Memory B cell (primary cell): ENCODE measurements around the gene LAMTOR4.
A peak's percentile ranks its signal among the peaks of the same experiment; 100 is the strongest.

Experiments used
- ATAC-seq: fragments of 150-1000 bp; cut with Tn5 transposase; 2 replicates; pipeline ENCODE4 v1.10.0; 2021; ENCODE audit warnings: low read depth, mild to moderate bottlenecking, moderate library complexity
- DNase-seq, 2 donors: peaks; one replicate each; pipeline ENCODE4 v3.0.0; 2022; ENCODE audit warnings: low spot score in 2 of 2
- H3K27ac Mint-ChIP-seq: one replicate; pipeline ENCODE4 v1.8.0; 2022; ENCODE audit warnings: mild to moderate bottlenecking, moderate library complexity, mixed read lengths
- H3K27me3 Mint-ChIP-seq: one replicate; pipeline ENCODE4 v1.8.0; 2022; ENCODE audit warnings: mixed read lengths
- H3K36me3 Mint-ChIP-seq: one replicate; pipeline ENCODE4 v1.8.0; 2022; ENCODE audit warnings: mild to moderate bottlenecking, mixed read lengths
- H3K4me1 Mint-ChIP-seq: one replicate; pipeline ENCODE4 v1.8.0; 2022; ENCODE audit warnings: mixed read lengths
- H3K4me3 Mint-ChIP-seq: one replicate; pipeline ENCODE4 v1.8.0; 2022; ENCODE audit warnings: mild to moderate bottlenecking, moderate library complexity, mixed read lengths
- H3K9me3 Mint-ChIP-seq: one replicate; pipeline ENCODE4 v1.8.0; 2022; ENCODE audit warnings: mixed read lengths

LAMTOR4 gene

DNA sequence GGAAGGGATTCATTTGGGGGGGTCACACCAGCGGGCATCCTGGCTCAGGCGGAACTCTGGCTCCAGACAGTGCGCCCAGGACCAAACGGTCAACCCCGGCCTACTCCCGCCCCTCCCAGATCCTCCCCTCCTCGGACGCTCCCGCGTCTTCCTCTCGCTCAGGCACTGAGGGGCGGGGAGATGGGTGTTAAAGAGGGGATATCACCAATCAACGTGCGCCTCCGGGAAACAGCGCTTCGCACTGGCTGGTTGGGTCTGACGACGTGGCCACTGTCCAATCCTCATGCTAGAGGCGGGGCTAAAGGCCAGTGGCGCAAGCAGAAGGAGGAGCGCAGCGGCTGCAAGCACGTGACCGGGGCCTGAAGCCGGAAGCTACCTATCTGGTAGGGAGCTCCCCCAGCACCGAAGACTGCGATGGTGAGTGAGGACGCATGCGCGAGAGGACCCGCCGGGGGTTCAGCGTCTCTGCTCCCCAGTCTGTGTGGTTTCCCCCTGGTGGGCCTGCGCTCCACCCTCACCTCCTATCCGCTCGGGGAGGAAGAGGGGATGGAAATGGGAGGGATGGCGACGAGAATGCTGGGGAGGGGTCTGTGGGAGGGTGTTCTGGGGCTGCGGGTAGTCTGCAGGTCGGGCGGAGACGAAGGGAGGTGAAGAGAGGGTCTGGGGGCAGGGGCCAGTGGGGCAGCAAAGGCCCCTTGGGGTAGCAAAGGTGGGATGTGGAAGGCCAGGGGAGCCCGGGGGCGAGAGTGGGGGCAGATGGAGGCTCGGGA lies at the start of gene LAMTOR4:
Gene LAMTOR4 (plus strand): TSS at position 360 of the 770 bp plus-strand sequence. CDS start 55 bp downstream, at position 415.
- H3K27me3 Mint-ChIP-seq = no peaks in the 10 kb centered on the region
- peak; percentile 87 to 96 for DNase-seq
- H3K36me3 Mint-ChIP-seq = peaks cover 10% of the 10 kb centered on the region
- H3K4me1 Mint-ChIP-seq = peaks cover 24% of the 10 kb centered on the region
- peak within 1 kb of the TSS; percentile 95 for H3K27ac Mint-ChIP-seq
- H3K4me3 Mint-ChIP-seq = peak within 1 kb of the TSS; percentile 98
- H3K9me3 Mint-ChIP-seq = no peaks in the 10 kb centered on the region
- peak; percentile 92 for ATAC-seq

- Mint-ChIP-seq H3K27ac (peak overlapping the region; percentile 97), H3K36me3 (peaks cover 30% of the 10 kb centered on the region), H3K4me1 (peaks cover 31% of the 10 kb centered on the region), H3K27me3 (no peaks in the 10 kb centered on the region), H3K9me3 (no peaks in the 10 kb centered on the region), H3K4me3 (peak overlapping the region; percentile 82)
- DNase-seq = no peak
- no peak for ATAC-seq
Observed at GRCh38 chr7:100099452-100099851, 49.3 kb upstream of the LAMTOR4 start.

DNA sequence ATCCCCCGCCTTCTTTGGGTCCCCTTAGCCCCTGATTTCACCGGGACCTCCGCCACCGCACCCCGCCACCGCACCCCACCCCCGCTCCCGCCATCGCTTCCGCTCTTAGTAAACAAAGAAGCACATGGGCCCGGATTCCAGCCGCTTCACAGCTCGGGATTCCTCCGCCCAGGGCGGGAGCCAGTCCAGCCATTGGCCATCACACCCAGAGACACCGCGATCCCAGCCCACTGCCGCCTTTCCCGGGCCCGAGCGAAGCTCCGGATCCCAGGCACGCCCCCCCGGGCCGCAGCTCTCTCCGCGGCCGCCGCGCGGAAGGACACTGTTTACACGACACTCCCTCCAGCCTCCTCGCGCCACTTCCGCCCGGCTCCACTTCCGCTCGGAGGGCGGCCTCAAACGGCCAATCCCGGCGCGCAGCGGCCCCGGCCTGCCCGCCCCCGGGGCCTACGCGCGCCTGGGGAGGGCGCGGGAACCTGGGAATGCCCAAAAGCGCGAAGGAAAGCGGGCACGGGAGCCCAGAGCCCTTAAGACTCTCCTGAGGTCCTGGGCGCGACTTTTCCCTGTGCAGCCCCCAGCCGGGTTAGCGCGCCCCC lies 48.2 kb upstream of the LAMTOR4 start:
- no peaks in the 10 kb centered on the region for H3K27me3 Mint-ChIP-seq
- peak overlapping the region; percentile 82 for H3K4me3 Mint-ChIP-seq
- H3K9me3 Mint-ChIP-seq = no peaks in the 10 kb centered on the region
- peaks cover 31% of the 10 kb centered on the region for H3K4me1 Mint-ChIP-seq
- DNase-seq (peak; percentile 89 to 93), ATAC-seq (peak; percentile 76)
- H3K27ac Mint-ChIP-seq = peak overlapping the region; percentile 97
- peaks cover 30% of the 10 kb centered on the region for H3K36me3 Mint-ChIP-seq

GRCh38 chr7:100101016-100101862 lies 47.5 kb upstream of the LAMTOR4 start, which contains the start of the genes AP4M1 and MCM7:
AP4M1 (plus strand) TSS chr7:100101643; CDS start chr7:100101715, 72 bp downstream.
MCM7 (minus strand) TSS chr7:100101397; CDS start chr7:100101294, 103 bp downstream.
- peak within 1 kb of the TSS; percentile 97 for H3K27ac Mint-ChIP-seq
- H3K36me3 Mint-ChIP-seq = peaks cover 26% of the 10 kb centered on the region
- peaks cover 29% of the 10 kb centered on the region for H3K4me1 Mint-ChIP-seq
- no peaks in the 10 kb centered on the region for H3K27me3 Mint-ChIP-seq
- no peaks in the 10 kb centered on the region for H3K9me3 Mint-ChIP-seq
- H3K4me3 Mint-ChIP-seq = peak within 1 kb of the TSS; percentile 82
- peak; percentile 84 for ATAC-seq
- DNase-seq = peak; percentile 91 to 96

DNA sequence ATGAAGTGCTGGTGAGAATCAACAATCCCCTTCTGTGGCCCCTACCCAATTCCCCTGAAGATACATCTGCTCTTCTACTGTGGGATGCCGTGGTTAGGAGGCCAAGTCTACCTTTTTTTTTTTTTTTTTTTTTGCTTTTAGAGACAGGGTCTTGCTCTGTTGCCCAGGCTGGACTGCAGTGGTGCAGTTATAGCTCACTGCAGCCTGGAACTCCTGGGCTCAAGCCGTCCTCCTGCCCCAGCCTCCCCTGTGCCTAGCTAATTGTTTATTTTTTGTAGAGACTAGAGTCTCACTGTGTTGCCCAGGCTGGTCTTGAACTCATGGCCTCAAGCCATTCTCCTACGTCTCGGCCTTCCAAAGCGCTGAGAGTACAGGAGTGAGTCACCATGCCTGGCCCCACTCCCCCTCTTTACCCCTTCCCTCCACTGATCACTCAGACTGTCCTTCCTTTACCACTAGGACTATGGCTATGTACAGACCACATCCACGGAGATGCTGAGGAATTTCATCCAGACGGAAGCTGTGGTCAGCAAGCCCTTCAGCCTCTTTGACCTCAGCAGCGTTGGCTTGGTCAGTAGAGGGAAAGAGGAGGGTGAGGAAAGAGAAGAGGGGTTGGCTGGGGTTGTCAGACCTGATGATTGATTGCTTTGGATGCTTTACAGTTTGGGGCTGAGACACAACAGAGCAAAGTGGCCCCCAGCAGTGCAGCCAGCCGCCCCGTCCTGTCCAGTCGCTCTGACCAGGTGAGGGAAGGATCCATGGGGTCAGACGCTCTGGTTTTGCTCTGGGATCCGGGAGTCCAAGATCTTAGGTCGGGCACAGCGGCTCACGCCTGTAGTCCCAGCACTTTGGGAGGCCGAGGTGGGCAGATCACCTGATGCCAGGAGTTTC lies 45.5 kb upstream of the LAMTOR4 start:
- peak overlapping the region; percentile 79 for H3K4me3 Mint-ChIP-seq
- H3K9me3 Mint-ChIP-seq = no peaks in the 10 kb centered on the region
- H3K27ac Mint-ChIP-seq = peak overlapping the region; percentile 97
- peaks cover 24% of the 10 kb centered on the region for H3K36me3 Mint-ChIP-seq
- H3K27me3 Mint-ChIP-seq = no peaks in the 10 kb centered on the region
- H3K4me1 Mint-ChIP-seq = peaks cover 24% of the 10 kb centered on the region
- ATAC-seq (no peak), DNase-seq (no peak)

GRCh38 chr7:100105534-100105933 lies 43.2 kb upstream of the LAMTOR4 start:
- DNase-seq (no peak), ATAC-seq (no peak)
- no peak overlapping the region for H3K27ac Mint-ChIP-seq
- no peak overlapping the region for H3K4me3 Mint-ChIP-seq
- H3K9me3 Mint-ChIP-seq = no peaks in the 10 kb centered on the region
- H3K27me3 Mint-ChIP-seq = no peaks in the 10 kb centered on the region
- peaks cover 18% of the 10 kb centered on the region for H3K36me3 Mint-ChIP-seq
- H3K4me1 Mint-ChIP-seq = peaks cover 8% of the 10 kb centered on the region

DNA sequence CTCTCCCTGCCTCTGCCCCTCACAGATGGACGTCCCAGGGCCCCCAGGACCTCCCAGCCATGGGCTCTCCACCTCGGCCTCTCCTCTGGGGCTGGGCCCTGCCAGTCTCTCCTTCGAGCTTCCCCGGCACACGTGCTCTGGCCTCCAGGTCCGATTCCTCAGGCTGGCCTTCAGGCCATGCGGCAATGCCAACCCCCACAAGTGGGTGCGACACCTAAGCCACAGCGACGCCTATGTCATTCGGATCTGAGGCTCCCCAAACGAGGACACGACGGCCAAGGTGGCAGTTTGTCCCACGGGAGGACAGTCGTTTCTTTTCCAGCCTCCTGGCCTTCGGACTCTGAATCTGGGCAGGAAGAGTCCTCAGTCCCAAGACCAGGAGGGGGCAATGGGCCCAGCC lies 42.1 kb upstream of the LAMTOR4 start:
- Mint-ChIP-seq H3K27me3 (no peaks in the 10 kb centered on the region), H3K4me1 (peaks cover 8% of the 10 kb centered on the region), H3K4me3 (no peak overlapping the region), H3K9me3 (no peaks in the 10 kb centered on the region), H3K27ac (no peak overlapping the region), H3K36me3 (peaks cover 21% of the 10 kb centered on the region)
- ATAC-seq = no peak
- DNase-seq = no peak

- no peaks in the 10 kb centered on the region for H3K9me3 Mint-ChIP-seq
- peaks cover 21% of the 10 kb centered on the region for H3K36me3 Mint-ChIP-seq
- no peak overlapping the region for H3K27ac Mint-ChIP-seq
- H3K4me1 Mint-ChIP-seq = peaks cover 8% of the 10 kb centered on the region
- H3K27me3 Mint-ChIP-seq = no peaks in the 10 kb centered on the region
- ATAC-seq = no peak
- no peak for DNase-seq
- no peak overlapping the region for H3K4me3 Mint-ChIP-seq
Observed at GRCh38 chr7:100107125-100107737, 41.5 kb upstream of the LAMTOR4 start.

GRCh38 chr7:100107890-100108289 lies 40.8 kb upstream of the LAMTOR4 start:
- H3K36me3 Mint-ChIP-seq = peaks cover 23% of the 10 kb centered on the region
- DNase-seq = no peak
- peaks cover 4% of the 10 kb centered on the region for H3K4me1 Mint-ChIP-seq
- no peak overlapping the region for H3K27ac Mint-ChIP-seq
- no peaks in the 10 kb centered on the region for H3K27me3 Mint-ChIP-seq
- no peak overlapping the region for H3K4me3 Mint-ChIP-seq
- no peak for ATAC-seq
- no peaks in the 10 kb centered on the region for H3K9me3 Mint-ChIP-seq

DNA sequence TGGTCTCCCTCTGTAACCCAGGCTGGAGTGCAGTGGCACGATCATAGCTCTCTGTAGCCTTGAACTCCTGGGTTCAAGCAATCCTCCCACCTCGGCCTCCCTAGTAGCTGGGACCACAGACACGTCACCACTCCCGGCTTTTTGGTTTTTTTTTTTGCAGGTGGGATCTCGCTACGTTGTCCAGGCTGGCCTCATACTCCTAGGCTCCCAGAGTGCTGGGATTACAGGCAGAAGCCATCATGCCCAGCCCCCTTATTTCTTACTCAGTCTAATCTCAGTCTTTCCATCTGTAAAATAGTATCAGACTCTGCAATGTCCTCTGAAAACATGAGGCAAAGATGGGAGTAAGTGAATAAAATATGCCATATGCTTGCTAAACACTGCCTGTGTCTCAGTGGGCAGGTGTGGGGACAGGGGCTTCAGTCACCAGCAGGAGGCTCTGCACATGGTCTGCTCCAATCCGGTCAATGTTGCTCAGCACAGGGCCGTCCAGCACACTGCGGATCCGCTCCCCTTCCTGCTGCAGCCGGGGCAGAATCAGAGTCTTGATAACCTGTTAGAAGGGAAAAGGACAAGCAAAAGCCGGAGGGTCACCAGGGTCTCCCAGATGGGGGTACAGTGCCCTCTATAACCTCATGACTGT lies 39.1 kb upstream of the LAMTOR4 start:
- no peak for ATAC-seq
- H3K27ac Mint-ChIP-seq = no peak overlapping the region
- no peaks in the 10 kb centered on the region for H3K9me3 Mint-ChIP-seq
- H3K27me3 Mint-ChIP-seq = no peaks in the 10 kb centered on the region
- H3K36me3 Mint-ChIP-seq = peaks cover 21% of the 10 kb centered on the region
- no peaks in the 10 kb centered on the region for H3K4me1 Mint-ChIP-seq
- no peak for DNase-seq
- no peak overlapping the region for H3K4me3 Mint-ChIP-seq

GRCh38 chr7:100111156-100111555 lies 37.6 kb upstream of the LAMTOR4 start:
- ATAC-seq (no peak), DNase-seq (no peak)
- peaks cover 2% of the 10 kb centered on the region for H3K4me1 Mint-ChIP-seq
- H3K27me3 Mint-ChIP-seq = no peaks in the 10 kb centered on the region
- H3K9me3 Mint-ChIP-seq = no peaks in the 10 kb centered on the region
- H3K4me3 Mint-ChIP-seq = no peak overlapping the region
- peaks cover 22% of the 10 kb centered on the region for H3K36me3 Mint-ChIP-seq
- H3K27ac Mint-ChIP-seq = no peak overlapping the region

GRCh38 chr7:100111914-100112313 lies 36.8 kb upstream of the LAMTOR4 start:
- Mint-ChIP-seq H3K4me3 (no peak overlapping the region), H3K27me3 (no peaks in the 10 kb centered on the region), H3K27ac (no peak overlapping the region), H3K36me3 (peaks cover 22% of the 10 kb centered on the region), H3K4me1 (peaks cover 2% of the 10 kb centered on the region), H3K9me3 (no peaks in the 10 kb centered on the region)
- DNase-seq (no peak), ATAC-seq (no peak)
